Tibial artery (tissue), 4 donors: ENCODE measurements around the gene PADI3.
A peak's percentile ranks its signal among the peaks of the same experiment; 100 is the strongest.

Source experiments
- DNase-seq, 2 donors: peaks; one replicate each; pipeline ENCODE4 v3.0.0-alpha.2; 2019
- H3K27ac ChIP-seq, 2 donors: fragments of 200-600 bp; sonication (generic) in 1 of 2; 1 replicate in 1 of 2; 2 replicates in 1 of 2; pipeline ENCODE4 v1.5.1; 2018 to 2019; ENCODE audit warnings: mild to moderate bottlenecking in 1 of 2
- H3K27me3 ChIP-seq, 2 donors: fragments of 200-600 bp; sonication (generic) in 1 of 2; one replicate each; pipeline versions ENCODE4 v1.5.1 to v1.6.0; 2016 to 2019
- H3K36me3 ChIP-seq, 3 donors: fragments of 200-600 bp; sonication (generic) in 2 of 3; one replicate each; pipeline ENCODE4 v1.5.1; 2016 to 2019; ENCODE audit warnings: mild to moderate bottlenecking in 2 of 3
- H3K4me1 ChIP-seq, 4 donors: fragments of 200-600 bp; sonication (generic) in 2 of 4; 1 replicate in 3 of 4; 2 replicates in 1 of 4; pipeline ENCODE4 v1.5.1; 2016 to 2019
- H3K4me3 ChIP-seq, 2 donors: fragments of 200-600 bp; sonication (generic) in 1 of 2; 1 replicate in 1 of 2; 2 replicates in 1 of 2; pipeline ENCODE4 v1.5.1; 2018 to 2019; ENCODE audit warnings: mild to moderate bottlenecking in 2 of 2
- H3K9me3 ChIP-seq, 3 donors: fragments of 200-600 bp; sonication (generic) in 1 of 3; one replicate each; pipeline ENCODE4 v1.5.1; 2016 to 2019
- CTCF ChIP-seq, 2 experiments: fragments of 200-600 bp in 1 of 2; fragments of 450-650 bp in 1 of 2; IDR thresholded peaks; one replicate each; pipeline ENCODE4 v1.5.1; 2017 to 2019; ENCODE audit warnings: antibody characterized with exemption in 2 of 2, mild to moderate bottlenecking in 1 of 2, moderate library complexity in 1 of 2
- intact Hi-C: fragments of 100-400 bp; cut with DNase I; formaldehyde crosslinking; loops from one replicate; pipeline ENCODE4 v1.15.0; 2023; ENCODE audit warnings: low total_unique reads

The PADI3 gene

GRCh38 chr1:17204546-17205440 is 44.1 kb upstream of the PADI3 start, which contains the start of gene PADI1:
Gene PADI1, plus strand, starts transcription at chr1:17205128. Its CDS starts 90 bp downstream, at chr1:17205218.
- Histone ChIP-seq H3K4me3 (no peak within 1 kb of the TSS), H3K27ac (no peak within 1 kb of the TSS), H3K9me3 (no peaks in the 10 kb centered on the region), H3K27me3 (peaks cover 0 to 14% of the 10 kb centered on the region in 2 donors), H3K4me1 (no peaks in the 10 kb centered on the region), H3K36me3 (no peaks in the 10 kb centered on the region)
- no peak for DNase-seq
- intact Hi-C loops: no loop called here
- TF ChIP-seq CTCF (IDR thresholded peaks at IDR 0.05): no peak

GRCh38 chr1:17205652-17206051 is 43.2 kb upstream of the PADI3 start:
- intact Hi-C loops: no loop called here
- Histone ChIP-seq H3K4me1 (no peaks in the 10 kb centered on the region), H3K9me3 (no peaks in the 10 kb centered on the region), H3K4me3 (no peak overlapping the region), H3K27me3 (peaks cover 0 to 14% of the 10 kb centered on the region in 2 donors), H3K27ac (no peak overlapping the region), H3K36me3 (no peaks in the 10 kb centered on the region)
- DNase-seq: no peak
- no peak for TF ChIP-seq CTCF (IDR thresholded peaks at IDR 0.05)

- Histone ChIP-seq H3K27ac (no peak overlapping the region), H3K9me3 (no peaks in the 10 kb centered on the region), H3K27me3 (peaks cover 0 to 14% of the 10 kb centered on the region in 2 donors), H3K36me3 (no peaks in the 10 kb centered on the region), H3K4me3 (no peak overlapping the region), H3K4me1 (no peaks in the 10 kb centered on the region)
- DNase-seq: no peak
- intact Hi-C loops: no loop called here
- TF ChIP-seq CTCF (IDR thresholded peaks at IDR 0.05): no peak
Observed at GRCh38 chr1:17206196-17206595, 42.7 kb upstream of the PADI3 start.

- Histone ChIP-seq H3K9me3 (no peaks in the 10 kb centered on the region), H3K36me3 (no peaks in the 10 kb centered on the region), H3K4me1 (peaks cover 0 to 3% (median 0%) of the 10 kb centered on the region in 4 donors), H3K27ac (no peak overlapping the region), H3K27me3 (peaks cover 0 to 22% of the 10 kb centered on the region in 2 donors), H3K4me3 (no peak overlapping the region)
- no peak for TF ChIP-seq CTCF (IDR thresholded peaks at IDR 0.05)
- intact Hi-C loops: no loop called here
- peak; percentile 76 to 77 for DNase-seq
Observed at GRCh38 chr1:17207046-17207445, 41.9 kb upstream of the PADI3 start.

- Histone ChIP-seq H3K36me3 (no peaks in the 10 kb centered on the region), H3K4me1 (peaks cover 0 to 8% (median 0%) of the 10 kb centered on the region in 4 donors), H3K27me3 (peaks cover 0 to 27% of the 10 kb centered on the region in 2 donors), H3K4me3 (no peak overlapping the region), H3K27ac (no peak overlapping the region), H3K9me3 (no peaks in the 10 kb centered on the region)
- no peak for DNase-seq
- intact Hi-C loops: no loop called here
- TF ChIP-seq CTCF (IDR thresholded peaks at IDR 0.05): no peak
Observed at GRCh38 chr1:17207540-17207939, 41.4 kb upstream of the PADI3 start.
